ENCODE results near the gene FTSJ3.
A peak's percentile ranks its signal among the peaks of the same experiment; 100 is the strongest.

The FTSJ3 gene

DNA sequence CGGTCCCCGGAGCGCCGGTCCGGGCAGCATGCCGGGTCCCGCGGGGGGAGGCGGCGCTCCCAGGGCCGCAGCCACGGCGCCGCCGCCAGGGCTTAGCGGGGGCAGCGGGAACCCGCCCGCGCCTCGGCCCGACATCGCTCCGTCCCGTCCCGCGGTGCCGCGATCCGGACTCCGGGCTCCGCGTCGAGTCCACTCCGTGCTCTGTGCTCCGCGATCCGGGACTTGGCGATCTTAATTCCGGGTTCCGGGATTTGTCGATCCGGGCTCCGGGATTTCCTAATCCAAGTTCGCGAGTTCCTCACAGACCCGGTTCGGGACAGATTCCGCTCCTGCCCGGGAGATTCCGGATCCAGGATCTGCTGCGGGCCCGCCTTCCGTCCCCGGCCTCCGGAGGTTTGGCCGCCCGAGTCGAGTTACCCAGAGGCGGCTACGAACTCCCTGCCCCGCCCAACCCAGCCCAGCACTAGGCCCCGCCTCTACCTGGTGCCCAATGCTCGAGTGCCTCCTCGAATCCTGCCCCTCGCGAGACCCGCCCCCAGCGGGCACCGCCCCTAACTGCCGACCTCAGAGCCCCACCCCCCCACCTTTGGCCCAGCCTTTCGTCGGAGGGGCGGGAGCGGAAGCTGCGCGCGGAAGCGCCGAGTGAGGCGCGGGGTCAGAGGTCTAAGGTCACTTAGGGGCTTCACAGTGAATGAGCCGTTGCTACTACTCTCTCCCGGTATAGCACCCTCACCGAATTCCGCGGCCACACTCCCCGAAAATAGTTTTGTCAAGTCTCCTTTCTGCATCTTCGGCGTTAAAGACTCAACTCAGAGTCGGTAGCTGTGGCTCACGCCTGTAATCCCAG, 15.3 kb upstream of the FTSJ3 start, which contains the start of gene SMARCD2:
Gene SMARCD2, minus strand, starts transcription at position 146 of the 847 bp plus-strand sequence. Its CDS starts 11 bp downstream, at position 135.
- DNase-seq, result peak; percentile 99

DNA sequence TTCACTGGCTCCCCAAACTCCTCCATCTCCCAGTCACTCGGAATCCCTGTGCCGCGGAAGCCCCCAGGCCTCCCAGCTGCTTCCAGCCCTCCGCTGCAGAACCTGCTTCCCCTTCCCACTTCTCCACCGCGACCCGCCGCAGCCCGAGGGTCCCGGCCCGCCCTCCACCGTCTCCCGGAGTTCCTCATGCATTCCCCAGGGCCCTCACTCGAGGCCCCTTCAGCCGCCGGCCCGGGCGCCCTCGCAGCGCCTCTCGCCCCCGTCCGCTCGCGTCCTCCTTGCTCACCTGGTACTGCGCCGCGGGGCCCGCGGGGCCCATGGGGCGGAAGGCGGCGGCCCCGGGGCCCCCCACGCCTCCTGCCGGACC, 14.7 kb upstream of the FTSJ3 start:
- DNase-seq, result no peak

DNA sequence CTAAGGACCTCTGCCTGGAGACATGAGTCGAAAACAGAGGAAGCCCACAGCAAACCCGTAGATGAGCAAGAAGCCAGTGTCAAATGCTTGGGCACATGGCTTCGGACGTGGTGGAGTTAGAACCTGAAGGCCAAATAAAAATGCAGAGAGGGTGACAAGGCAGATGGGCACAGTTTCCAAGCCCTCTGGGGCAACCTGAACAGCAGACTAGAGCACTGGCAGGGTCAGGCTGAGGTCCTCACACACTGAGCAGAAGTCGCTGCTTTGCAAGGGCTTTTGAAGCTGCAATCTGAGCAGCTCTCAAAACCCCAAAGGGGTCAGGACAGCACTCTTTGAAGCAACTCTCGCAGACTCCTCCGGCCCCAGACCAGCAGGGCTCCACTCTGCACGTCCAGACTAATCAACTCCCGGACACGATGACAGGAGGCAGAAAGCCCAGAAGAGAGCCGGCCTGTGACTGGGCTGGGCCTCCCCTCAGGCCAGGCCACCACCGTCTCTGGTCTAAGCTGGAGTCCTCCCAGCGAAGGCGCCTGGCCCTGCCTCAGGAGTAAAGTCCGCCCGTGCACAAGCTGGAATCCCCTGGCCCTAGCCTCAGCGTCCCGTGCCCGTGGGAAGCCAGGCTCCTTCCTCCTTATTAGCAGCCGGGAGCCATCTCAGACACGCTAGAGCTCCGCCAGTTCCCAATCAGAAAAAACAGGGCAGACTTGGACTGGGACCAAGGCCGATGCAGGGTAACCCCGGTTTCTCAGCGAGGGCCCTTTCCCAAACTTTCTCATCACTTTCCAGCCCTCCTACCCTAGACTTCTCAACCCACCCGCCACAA, 14.1 kb upstream of the FTSJ3 start:
- DNase-seq, result peak; percentile 33

DNA sequence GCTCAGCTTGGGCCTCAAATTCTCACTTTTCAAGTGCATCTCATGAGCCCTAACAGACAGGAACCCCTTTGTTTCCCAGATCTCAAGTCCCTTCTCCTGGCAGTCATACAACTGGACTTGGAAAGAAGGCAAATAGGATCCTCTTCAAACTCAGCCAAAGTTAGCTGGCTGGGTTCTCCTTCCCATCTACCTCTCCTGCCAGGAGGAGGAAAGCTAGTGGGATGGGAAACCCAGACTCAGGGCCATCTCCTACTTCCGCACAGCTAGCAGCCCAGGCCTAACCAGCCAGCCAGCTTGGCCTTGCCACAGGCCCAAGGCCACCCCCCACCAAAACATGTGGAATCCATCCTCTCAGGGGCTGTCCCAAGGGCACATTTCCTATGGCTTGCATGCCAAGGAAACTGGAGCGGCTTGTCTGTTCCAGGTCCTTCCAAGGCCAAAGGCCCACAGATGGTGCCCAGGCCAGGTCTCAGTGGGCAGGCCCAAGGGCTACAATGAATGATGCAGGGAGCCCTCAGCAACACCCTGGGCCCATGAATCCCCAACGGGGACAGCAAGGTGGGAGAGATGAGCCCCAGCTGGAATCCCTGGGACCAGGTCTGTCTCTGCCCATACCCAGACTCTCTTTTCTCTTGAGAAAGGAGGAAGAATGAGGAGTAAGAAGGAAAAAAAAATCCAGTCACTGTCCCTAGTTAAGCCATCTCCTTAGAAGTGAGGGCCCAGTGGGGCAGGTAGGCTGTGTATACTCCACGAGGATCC, 13.3 kb upstream of the FTSJ3 start:
- peak; percentile 24 for DNase-seq

DNA sequence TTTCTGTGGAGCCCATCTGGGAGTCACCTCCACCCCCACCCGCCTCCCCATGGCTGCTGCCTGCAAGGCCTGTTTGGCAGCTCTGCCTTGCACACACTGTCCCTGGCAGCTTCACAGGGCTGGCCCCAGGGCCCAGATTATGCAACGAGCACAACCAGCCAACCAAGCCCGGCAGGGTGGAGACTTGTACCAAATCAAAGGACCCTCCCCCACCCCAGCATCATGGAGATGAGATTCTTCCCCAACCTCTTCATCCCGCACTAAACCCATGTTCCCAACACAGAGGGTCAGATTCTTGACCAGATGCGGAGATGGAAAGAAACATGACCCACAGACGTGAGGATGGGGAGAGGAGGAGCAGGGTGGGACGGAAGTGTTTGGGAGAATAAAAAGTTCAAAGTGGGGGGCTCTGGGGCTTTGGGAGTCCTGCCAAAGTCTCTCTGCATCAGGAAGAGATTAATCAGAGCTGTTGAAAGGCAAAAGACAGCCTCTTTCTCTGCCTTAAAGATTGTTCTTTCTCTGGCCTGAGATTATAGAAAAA, 11.2 kb upstream of the FTSJ3 start:
- DNase-seq, result peak; percentile 69

DNA sequence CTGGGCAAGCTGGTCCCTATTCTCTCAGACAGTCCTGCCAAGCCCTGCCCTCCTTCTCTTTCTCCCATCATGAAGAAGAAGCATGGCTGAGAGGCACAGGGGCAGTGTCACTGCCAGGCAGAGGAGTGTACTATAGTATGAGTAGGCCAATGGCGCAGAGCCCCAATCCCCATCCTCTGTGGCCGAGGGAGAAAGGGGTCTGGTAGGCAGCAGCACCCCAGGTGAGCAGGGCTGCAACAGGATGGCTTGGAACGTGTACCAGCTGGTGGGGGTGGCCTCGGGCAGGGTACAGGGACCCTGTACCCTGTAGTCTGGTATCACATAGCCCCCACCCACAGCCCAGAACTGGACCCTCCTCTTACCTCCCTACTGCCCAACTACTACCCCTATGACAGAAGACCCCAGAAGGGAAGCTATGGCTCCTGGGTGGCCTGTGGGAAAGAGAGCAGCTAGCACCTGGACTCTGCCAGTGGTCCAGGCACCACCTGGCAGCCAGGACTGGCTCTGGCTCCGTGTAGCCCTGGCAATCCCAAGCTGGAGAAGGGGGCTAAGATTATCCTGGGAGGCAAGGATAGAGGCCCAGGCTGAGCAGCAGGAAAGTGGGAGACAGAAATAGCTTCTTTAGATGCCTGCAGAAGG, 10.6 kb upstream of the FTSJ3 start:
- no peak for DNase-seq

DNA sequence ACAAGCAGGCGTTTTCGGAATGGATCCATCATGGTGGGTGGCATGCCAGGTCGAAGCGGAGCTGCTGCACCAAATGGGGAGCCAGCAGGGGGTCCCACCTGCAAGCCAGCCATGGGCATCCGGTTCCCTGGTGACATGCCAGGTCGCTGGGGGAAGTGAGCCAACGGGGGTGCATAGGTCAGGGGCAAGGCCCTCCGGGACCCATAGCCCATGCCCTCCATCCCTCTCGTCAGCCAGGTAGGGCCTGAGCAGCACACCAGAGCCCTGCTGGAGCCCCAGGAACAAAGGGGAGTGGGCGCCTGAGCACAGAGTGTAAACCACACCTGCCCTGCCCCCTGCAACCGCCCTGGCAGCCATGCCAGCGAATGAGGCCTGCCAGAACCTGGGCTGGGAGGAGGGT, 10.0 kb upstream of the FTSJ3 start:
- DNase-seq, result no peak

DNA sequence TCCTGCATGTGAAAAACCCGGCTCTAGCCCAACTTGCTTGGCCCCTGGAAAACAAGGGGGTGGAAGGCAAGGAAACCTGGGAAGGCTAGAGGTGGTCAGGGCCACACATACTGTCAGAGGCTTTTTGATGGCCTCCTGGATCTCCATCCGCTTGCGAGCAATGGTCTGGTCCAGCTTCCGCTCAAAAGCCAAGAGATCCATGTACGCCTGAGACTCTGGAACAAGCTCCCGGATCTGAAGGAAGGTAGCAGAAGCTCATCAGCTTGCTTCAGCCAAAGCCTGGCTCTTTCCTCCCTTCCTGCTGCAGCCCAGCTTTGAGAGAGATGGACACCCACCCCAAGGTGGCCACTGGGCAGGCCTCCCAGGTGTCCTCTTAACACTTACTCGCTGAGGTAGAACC, 9.3 kb upstream of the FTSJ3 start:
- no peak for DNase-seq

DNA sequence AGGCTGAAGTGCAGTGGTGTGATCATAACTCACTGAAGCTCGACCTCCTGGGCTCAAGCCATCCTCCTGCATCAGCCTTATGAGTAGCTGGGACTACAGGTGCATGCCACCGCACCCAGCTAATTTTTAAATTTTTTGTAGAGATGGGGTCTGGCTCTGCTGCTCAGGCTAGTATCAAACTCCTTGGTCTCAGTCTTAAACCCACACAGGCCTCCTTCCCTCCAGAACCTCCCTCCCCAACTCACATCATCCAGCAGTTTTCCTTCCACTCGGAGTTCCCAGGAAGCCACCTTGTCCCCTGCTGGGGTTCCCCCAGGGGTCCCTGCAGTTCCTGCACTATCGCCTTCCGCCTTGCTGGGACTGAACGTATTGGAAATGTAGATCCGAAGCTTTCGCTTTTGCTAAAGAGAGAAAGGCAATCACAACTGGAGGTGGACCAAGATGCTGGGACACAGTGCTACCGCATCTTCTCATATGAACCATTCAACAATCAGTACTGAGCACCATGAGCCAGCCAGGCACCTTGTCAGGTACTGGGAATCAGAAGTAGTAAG, 7.8 kb upstream of the FTSJ3 start:
- no peak for DNase-seq

DNA sequence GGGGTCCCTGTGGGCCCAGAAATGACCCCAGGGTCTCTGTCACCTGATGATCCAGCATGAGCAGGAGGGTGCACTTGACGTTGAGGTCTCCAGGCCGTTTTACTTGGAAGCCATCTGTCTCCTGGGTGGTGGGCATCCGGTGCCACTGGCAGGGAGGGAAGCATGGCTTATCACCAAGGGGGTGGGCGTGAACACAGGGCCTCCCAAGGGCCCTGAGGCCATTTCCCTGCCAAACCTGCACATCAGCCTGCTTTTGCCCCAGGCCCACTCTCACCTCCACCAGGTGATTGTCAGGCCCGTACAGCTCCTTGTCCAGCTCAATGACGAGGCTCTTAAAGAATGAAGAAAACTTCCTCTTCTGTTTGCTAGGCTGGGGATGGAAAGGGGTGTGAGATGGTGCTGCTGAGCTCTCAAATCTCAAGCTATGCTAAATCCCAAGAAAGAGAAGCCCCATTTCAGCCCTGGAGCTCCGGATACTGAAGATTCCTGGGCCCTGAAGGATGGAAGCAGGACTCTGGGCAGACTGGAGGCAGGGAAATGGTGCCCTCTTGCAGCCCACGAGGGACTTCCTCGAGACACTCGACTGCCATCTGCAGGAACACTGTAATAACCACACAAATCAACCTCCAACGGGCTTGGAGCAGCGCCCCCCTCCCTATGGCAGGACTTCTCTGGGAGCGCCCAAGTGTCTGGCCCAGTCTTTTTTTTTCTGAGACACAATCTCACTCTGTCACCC, 7.1 kb upstream of the FTSJ3 start:
- peak; percentile 84 for DNase-seq

DNA sequence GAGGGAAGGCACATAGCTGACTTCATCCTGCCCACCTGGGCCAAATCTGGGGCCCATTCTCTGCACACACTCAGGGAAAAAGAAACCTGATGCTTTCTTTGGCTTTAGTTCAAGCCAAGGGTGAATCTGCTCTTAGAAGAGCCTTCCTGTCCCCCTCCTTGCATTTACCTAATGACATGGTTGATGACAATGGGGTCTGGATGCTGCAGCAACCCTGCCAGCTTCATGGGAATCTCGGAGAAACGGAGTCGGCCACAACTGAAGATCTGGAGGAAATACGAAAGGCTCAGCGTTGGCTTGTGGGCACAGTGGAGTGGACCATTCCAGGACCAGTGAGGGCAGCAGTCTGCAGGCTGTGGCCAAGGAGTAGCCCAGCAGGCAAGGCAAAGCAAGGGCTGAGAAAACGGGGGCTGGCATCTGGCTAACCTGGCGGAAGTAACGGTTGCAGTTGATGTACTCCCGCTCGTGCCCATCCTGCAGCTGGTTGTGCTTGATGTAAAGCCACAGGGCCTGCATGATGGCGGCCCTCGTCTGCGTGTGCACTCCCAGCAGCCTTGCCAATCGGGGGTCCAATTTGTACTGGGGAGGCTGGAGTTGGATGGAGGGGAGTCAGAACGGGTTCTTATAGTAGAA, 6.4 kb upstream of the FTSJ3 start:
- DNase-seq, result no peak

DNA sequence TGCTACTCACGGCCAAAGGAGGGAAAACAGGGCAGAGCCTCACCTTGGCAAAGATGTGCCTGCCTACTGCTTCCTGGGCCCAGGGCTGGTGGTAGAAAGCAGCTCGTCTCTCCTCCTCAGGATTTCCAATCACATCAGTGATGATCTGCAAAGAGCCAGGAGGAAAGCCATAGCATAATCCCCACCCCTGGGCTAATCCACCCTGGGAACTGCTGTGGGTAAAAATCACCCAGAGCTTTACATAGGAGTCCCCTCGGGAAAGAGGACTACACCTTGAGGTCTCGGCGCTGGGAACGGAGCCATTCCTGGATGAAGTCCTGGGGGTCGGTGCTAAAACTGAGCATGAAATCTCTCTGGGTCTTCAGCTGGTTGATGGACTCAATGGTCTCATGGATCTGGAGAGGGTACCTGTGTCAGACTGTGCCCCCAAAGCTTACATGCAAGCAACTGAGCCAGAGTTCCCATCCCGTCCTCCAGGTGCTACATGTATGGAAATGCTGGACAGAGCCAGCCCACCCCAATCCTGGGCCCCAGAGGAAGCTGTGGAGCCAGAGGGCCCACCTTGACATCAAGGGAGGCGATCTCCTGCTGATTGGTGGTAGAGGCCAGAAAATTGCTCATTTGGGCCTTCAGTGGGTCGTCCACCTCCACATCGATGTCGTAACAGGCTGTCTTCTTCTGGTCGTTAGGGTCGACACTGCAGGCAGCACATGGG, 5.7 kb upstream of the FTSJ3 start:
- no peak for DNase-seq

DNA sequence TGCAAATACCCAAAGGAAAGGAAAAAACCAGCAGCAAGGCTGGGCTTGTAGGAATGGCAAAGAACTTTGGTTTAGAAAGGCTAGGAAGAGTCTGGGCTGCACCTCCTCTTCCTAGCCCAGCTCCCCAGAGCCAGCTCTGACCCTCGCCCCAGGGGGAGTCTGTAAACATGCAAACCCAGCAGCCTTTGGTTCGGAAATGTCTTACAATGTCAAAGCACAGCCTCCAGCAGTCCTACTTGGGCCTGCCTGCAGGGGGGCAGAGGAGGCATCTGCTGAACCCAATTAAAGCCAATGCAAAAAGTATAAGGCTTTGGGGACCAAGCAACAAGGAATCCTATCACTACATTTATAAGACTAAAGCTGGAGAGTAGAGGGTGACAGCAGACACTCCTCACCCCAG, 5.0 kb upstream of the FTSJ3 start:
- no peak for DNase-seq

DNA sequence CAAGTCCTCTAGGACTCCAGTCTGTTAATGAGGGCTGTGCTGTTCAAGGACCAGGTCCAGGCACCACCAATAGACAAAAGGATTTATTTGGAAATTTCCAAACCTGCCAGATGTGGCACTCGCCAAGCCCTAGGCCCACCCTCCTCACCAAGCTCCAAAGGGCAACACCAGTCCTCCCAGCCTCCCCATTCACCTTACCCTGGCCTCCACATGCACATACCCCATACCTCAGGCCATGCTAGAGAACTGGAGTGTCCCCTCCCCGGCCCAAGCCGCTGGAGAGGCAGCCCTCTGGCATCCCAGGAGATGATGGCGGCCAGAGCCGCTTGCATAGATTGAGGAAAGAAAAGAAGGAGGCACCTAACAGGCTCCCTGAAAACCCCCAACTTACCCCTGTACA, 4.6 kb upstream of the FTSJ3 start:
- no peak for DNase-seq

DNA sequence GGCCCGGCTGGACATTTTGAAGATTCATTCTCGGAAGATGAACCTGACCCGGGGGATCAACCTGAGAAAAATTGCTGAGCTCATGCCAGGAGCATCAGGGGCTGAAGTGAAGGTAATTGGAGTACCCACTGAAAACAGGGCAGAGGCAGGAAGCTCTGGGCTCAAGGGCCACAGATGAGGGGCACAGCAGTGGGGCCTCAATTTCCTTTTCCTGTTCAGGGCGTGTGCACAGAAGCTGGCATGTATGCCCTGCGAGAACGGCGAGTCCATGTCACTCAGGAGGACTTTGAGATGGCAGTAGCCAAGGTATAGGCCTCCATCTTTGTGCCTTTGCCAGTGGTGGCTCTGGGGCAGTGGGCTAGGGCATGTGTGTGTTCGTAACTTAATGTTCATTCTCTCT, 4.0 kb upstream of the FTSJ3 start:
- DNase-seq, result no peak

DNA sequence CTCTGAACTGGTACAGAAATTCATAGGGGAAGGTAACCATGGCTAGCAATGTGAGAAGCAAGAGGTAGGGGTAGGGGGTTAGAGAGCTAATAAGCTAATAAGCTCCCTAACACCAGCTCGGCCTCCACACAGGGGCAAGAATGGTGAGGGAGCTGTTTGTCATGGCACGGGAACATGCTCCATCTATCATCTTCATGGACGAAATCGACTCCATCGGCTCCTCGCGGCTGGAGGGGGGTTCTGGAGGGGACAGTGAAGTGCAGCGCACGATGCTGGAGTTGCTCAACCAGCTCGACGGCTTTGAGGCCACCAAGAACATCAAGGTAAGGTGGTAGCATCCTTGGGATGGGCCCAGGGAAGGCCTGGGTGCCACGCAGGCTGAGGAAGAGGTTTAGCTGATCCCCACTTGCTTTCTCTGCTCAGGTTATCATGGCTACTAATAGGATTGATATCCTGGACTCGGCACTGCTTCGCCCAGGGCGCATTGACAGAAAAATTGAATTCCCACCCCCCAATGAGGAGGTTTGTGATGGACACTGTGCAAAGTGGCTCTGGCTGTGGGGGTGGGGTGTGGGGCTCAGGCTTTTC, 3.5 kb upstream of the FTSJ3 start:
- DNase-seq, result no peak

DNA sequence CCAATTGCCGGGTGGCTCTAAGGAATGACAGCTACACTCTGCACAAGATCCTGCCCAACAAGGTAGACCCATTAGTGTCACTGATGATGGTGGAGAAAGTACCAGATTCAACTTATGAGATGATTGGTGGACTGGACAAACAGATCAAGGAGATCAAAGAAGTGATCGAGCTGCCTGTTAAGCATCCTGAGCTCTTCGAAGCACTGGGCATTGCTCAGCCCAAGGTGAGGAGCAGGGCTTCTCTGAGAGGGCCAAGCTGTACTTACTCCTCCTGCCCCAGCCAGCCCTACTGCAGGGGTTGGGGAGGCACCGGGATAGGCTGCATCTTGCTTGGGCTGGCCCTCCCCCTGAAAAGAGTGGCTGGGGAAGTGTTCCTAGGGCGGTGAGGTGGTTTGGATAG, 2.8 kb upstream of the FTSJ3 start:
- DNase-seq, result no peak

DNA sequence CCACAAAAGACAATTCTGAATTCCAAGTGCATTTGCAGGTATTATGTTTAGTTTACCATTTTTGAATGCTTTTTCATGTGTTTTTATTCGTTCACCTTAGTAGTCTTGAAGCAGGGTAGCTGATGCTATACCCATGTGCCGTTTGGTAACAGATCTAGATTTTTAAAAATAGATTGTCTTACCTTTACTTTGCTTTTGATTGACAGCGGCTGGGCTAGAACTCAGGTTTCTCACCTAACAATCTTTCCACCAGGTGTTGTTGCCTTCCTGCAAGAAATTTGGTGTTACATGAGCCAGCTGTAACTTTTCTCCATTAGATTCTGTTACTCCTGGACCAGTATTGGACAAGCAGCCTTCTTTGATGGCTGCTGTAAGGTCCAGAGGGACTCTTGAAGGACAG, 1.5 kb upstream of the FTSJ3 start:
- no peak for DNase-seq

DNA sequence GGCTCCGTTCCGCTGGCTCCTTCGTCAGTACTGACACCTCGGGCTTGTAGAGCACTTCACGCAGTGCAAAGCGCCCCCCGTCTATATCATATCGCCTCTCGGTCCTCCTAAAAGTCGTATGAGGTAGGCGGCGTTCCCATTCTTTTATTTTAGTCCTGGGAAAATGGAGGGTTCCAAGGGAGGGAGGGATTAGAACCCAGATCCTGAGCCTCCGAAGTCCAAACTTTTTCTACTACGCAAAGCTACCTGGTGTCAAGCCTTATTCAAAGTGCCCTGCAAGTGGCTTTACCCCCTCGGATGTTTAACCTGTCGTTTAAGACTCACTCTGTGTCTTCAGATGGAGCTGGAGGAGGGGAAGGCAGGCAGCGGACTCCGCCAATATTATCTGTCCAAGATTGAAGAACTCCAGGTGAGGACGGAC, 348 bp upstream of the FTSJ3 start:
- DNase-seq, result no peak
